ENCODE results near the gene CDKAL1. TPM values are rescaled to one million over a fixed set of nuclear protein-coding genes. Genes with fewer than 3 reads are reported as not detected.

CDKAL1 gene
- total RNA-seq, 5 donors from 2014 or later (not counting 1 experiment from before 2014, with no cell fraction given), result 18.8 to 29.9 (median 20.5) TPM

GRCh38 chr6:21140966-21141365, 606.7 kb downstream of the CDKAL1 start:
- ChIA-PET CTCF (no interaction called here), POLR2A (interaction anchor here in 1 of 2 donors (0.7 kb wide), 1 partner anchor 11 kb away, joined by 3 read pairs; no protein-coding TSS in a partner anchor)
- no peak for ATAC-seq (replicated peaks in 1 of 4)
- H3K27me3 Mint-ChIP-seq, result no peaks in the 10 kb centered on the region
- Histone ChIP-seq H3K9me3 (no peaks in the 10 kb centered on the region), H3K4me1 (ENCODE audit: control insufficient read depth in 1 of 2, extremely low read depth in 1 of 2, insufficient read depth in 2 of 2, low read length in 2 of 2) (no peaks in the 10 kb centered on the region), H3K36me3 (ENCODE audit: control insufficient read depth in 2 of 2, extremely low read depth in 1 of 2, insufficient read depth in 1 of 2, low read length in 1 of 2) (no peaks in the 10 kb centered on the region), H3K4me3 (ENCODE audit: control insufficient read depth in 1 of 2, extremely low read depth in 1 of 2, low read length in 1 of 2) (no peak overlapping the region), H3K27me3 (replicated peaks in 1 of 2; ENCODE audit: control insufficient read depth in 2 of 2, extremely low read depth in 1 of 2, insufficient read depth in 2 of 2, low read length in 1 of 2) (no peaks in the 10 kb centered on the region), H3K27ac (ENCODE audit: low read length) (no peak overlapping the region)
- H3K27ac Mint-ChIP-seq, result no peak overlapping the region
- no peaks in the 10 kb centered on the region for H3K4me1 Mint-ChIP-seq
- 95% methylated on average over 3 of the region's 6 CpGs for WGBS (ENCODE audit: insufficient coverage)
- H3K36me3 Mint-ChIP-seq, result peaks cover 58% of the 10 kb centered on the region
- H3K9me3 Mint-ChIP-seq, result no peaks in the 10 kb centered on the region
- DNase-seq, result no peak
- no peak overlapping the region for H3K4me3 Mint-ChIP-seq

GRCh38 chr6:21141616-21142303, 607.5 kb downstream of the CDKAL1 start:
- H3K4me3 ChIP-seq (ENCODE audit: control insufficient read depth in 1 of 2, extremely low read depth in 1 of 2, low read length in 1 of 2), result no peak overlapping the region
- H3K9me3 Mint-ChIP-seq, result no peaks in the 10 kb centered on the region
- ChIA-PET POLR2A (no interaction called here), CTCF (interaction anchor here in 1 of 2 donors (0.7 kb wide), 1 partner anchor 612 kb away, joined by 5 read pairs; no protein-coding TSS in a partner anchor)
- no peak overlapping the region for H3K4me3 Mint-ChIP-seq
- H3K4me1 Mint-ChIP-seq, result no peaks in the 10 kb centered on the region
- WGBS (ENCODE audit: insufficient coverage), result no CpG with 5 or more reads among the region's 1 CpG
- no peak overlapping the region for H3K27ac Mint-ChIP-seq
- H3K36me3 Mint-ChIP-seq, result peaks cover 57% of the 10 kb centered on the region
- no peak for ATAC-seq (replicated peaks in 1 of 4)
- H3K9me3 ChIP-seq, result no peaks in the 10 kb centered on the region
- H3K4me1 ChIP-seq (ENCODE audit: control insufficient read depth in 1 of 2, extremely low read depth in 1 of 2, insufficient read depth in 2 of 2, low read length in 2 of 2), result no peaks in the 10 kb centered on the region
- no peak overlapping the region for H3K27ac ChIP-seq (ENCODE audit: low read length)
- no peaks in the 10 kb centered on the region for H3K27me3 ChIP-seq (replicated peaks in 1 of 2; ENCODE audit: control insufficient read depth in 2 of 2, extremely low read depth in 1 of 2, insufficient read depth in 2 of 2, low read length in 1 of 2)
- no peaks in the 10 kb centered on the region for H3K27me3 Mint-ChIP-seq
- no peaks in the 10 kb centered on the region for H3K36me3 ChIP-seq (ENCODE audit: control insufficient read depth in 2 of 2, extremely low read depth in 1 of 2, insufficient read depth in 1 of 2, low read length in 1 of 2)
- DNase-seq, result no peak

GRCh38 chr6:21142741-21143140, 608.5 kb downstream of the CDKAL1 start:
- POLR2A ChIA-PET, result no interaction called here
- Mint-ChIP-seq H3K36me3 (peaks cover 54% of the 10 kb centered on the region), H3K27me3 (no peaks in the 10 kb centered on the region), H3K27ac (no peak overlapping the region), H3K4me1 (no peaks in the 10 kb centered on the region), H3K9me3 (no peaks in the 10 kb centered on the region), H3K4me3 (no peak overlapping the region)
- H3K4me3 ChIP-seq (ENCODE audit: control insufficient read depth in 1 of 2, extremely low read depth in 1 of 2, low read length in 1 of 2), result no peak overlapping the region
- no peaks in the 10 kb centered on the region for H3K27me3 ChIP-seq (replicated peaks in 1 of 2; ENCODE audit: control insufficient read depth in 2 of 2, extremely low read depth in 1 of 2, insufficient read depth in 2 of 2, low read length in 1 of 2)
- WGBS (ENCODE audit: insufficient coverage), result no CpG with 5 or more reads among the region's 3 CpGs
- CTCF ChIA-PET, result interaction anchor here in 1 of 2 donors (0.7 kb wide), 1 partner anchor 613 kb away, joined by 5 read pairs; no protein-coding TSS in a partner anchor
- H3K4me1 ChIP-seq (ENCODE audit: control insufficient read depth in 1 of 2, extremely low read depth in 1 of 2, insufficient read depth in 2 of 2, low read length in 2 of 2), result no peaks in the 10 kb centered on the region
- DNase-seq, result no peak
- H3K9me3 ChIP-seq, result no peaks in the 10 kb centered on the region
- no peaks in the 10 kb centered on the region for H3K36me3 ChIP-seq (ENCODE audit: control insufficient read depth in 2 of 2, extremely low read depth in 1 of 2, insufficient read depth in 1 of 2, low read length in 1 of 2)
- no peak for ATAC-seq (replicated peaks in 1 of 4)
- no peak overlapping the region for H3K27ac ChIP-seq (ENCODE audit: low read length)

GRCh38 chr6:21143645-21144044, 609.4 kb downstream of the CDKAL1 start:
- CTCF ChIA-PET, result no interaction called here
- H3K27me3 ChIP-seq (replicated peaks in 1 of 2; ENCODE audit: control insufficient read depth in 2 of 2, extremely low read depth in 1 of 2, insufficient read depth in 2 of 2, low read length in 1 of 2), result no peaks in the 10 kb centered on the region
- no peaks in the 10 kb centered on the region for H3K36me3 ChIP-seq (ENCODE audit: control insufficient read depth in 2 of 2, extremely low read depth in 1 of 2, insufficient read depth in 1 of 2, low read length in 1 of 2)
- Mint-ChIP-seq H3K4me1 (peaks cover 0 to 4% (median 0%) of the 10 kb centered on the region in 3 donors), H3K36me3 (peaks cover 47% of the 10 kb centered on the region), H3K9me3 (no peaks in the 10 kb centered on the region), H3K27me3 (no peaks in the 10 kb centered on the region), H3K4me3 (no peak overlapping the region), H3K27ac (no peak overlapping the region)
- H3K27ac ChIP-seq (ENCODE audit: low read length), result no peak overlapping the region
- no peak overlapping the region for H3K4me3 ChIP-seq (ENCODE audit: control insufficient read depth in 1 of 2, extremely low read depth in 1 of 2, low read length in 1 of 2)
- DNase-seq (no peak), ATAC-seq (replicated peaks in 1 of 4) (no peak)
- WGBS (ENCODE audit: insufficient coverage), result 88% methylated on average over 4 of the region's 4 CpGs
- H3K9me3 ChIP-seq, result no peaks in the 10 kb centered on the region
- POLR2A ChIA-PET, result no interaction called here
- H3K4me1 ChIP-seq (ENCODE audit: control insufficient read depth in 1 of 2, extremely low read depth in 1 of 2, insufficient read depth in 2 of 2, low read length in 2 of 2), result no peaks in the 10 kb centered on the region

- Histone ChIP-seq H3K4me3 (ENCODE audit: control insufficient read depth in 1 of 2, extremely low read depth in 1 of 2, low read length in 1 of 2) (no peak overlapping the region), H3K4me1 (ENCODE audit: control insufficient read depth in 1 of 2, extremely low read depth in 1 of 2, insufficient read depth in 2 of 2, low read length in 2 of 2) (no peaks in the 10 kb centered on the region), H3K9me3 (no peaks in the 10 kb centered on the region), H3K27ac (ENCODE audit: low read length) (no peak overlapping the region), H3K36me3 (ENCODE audit: control insufficient read depth in 2 of 2, extremely low read depth in 1 of 2, insufficient read depth in 1 of 2, low read length in 1 of 2) (no peaks in the 10 kb centered on the region), H3K27me3 (replicated peaks in 1 of 2; ENCODE audit: control insufficient read depth in 2 of 2, extremely low read depth in 1 of 2, insufficient read depth in 2 of 2, low read length in 1 of 2) (no peaks in the 10 kb centered on the region)
- Mint-ChIP-seq H3K9me3 (no peaks in the 10 kb centered on the region), H3K4me1 (peaks cover 0 to 4% (median 0%) of the 10 kb centered on the region in 3 donors), H3K4me3 (no peak overlapping the region), H3K27ac (no peak overlapping the region), H3K27me3 (no peaks in the 10 kb centered on the region), H3K36me3 (peaks cover 39% of the 10 kb centered on the region)
- 100% methylated on average over 1 of the region's 2 CpGs for WGBS (ENCODE audit: insufficient coverage)
- ATAC-seq (replicated peaks in 1 of 4) (no peak), DNase-seq (no peak)
- POLR2A ChIA-PET, result no interaction called here
- CTCF ChIA-PET, result no interaction called here
Measured at GRCh38 chr6:21144928-21145327, 610.7 kb downstream of the CDKAL1 start.

- Mint-ChIP-seq H3K4me3 (no peak overlapping the region), H3K27ac (no peak overlapping the region), H3K36me3 (peaks cover 40% of the 10 kb centered on the region), H3K27me3 (no peaks in the 10 kb centered on the region), H3K9me3 (no peaks in the 10 kb centered on the region), H3K4me1 (peaks cover 0 to 4% (median 0%) of the 10 kb centered on the region in 3 donors)
- H3K9me3 ChIP-seq, result no peaks in the 10 kb centered on the region
- H3K4me3 ChIP-seq (ENCODE audit: control insufficient read depth in 1 of 2, extremely low read depth in 1 of 2, low read length in 1 of 2), result no peak overlapping the region
- no CpG with 5 or more reads among the region's 2 CpGs for WGBS (ENCODE audit: insufficient coverage)
- DNase-seq (no peak), ATAC-seq (replicated peaks in 1 of 4) (no peak)
- POLR2A ChIA-PET, result no interaction called here
- no peak overlapping the region for H3K27ac ChIP-seq (ENCODE audit: low read length)
- no peaks in the 10 kb centered on the region for H3K36me3 ChIP-seq (ENCODE audit: control insufficient read depth in 2 of 2, extremely low read depth in 1 of 2, insufficient read depth in 1 of 2, low read length in 1 of 2)
- H3K4me1 ChIP-seq (ENCODE audit: control insufficient read depth in 1 of 2, extremely low read depth in 1 of 2, insufficient read depth in 2 of 2, low read length in 2 of 2), result no peaks in the 10 kb centered on the region
- CTCF ChIA-PET, result interaction anchor here in 1 of 2 donors (0.7 kb wide), 1 partner anchor 50 kb away, joined by 3 read pairs; no protein-coding TSS in a partner anchor
- no peaks in the 10 kb centered on the region for H3K27me3 ChIP-seq (replicated peaks in 1 of 2; ENCODE audit: control insufficient read depth in 2 of 2, extremely low read depth in 1 of 2, insufficient read depth in 2 of 2, low read length in 1 of 2)
Measured at GRCh38 chr6:21147995-21148394, 613.7 kb downstream of the CDKAL1 start.

Data from T-cell (primary cell).